Stimulated activated CD8-positive, alpha-beta memory T cell treated with anti-CD3 and anti-CD28 coated beads, Interleukin-15, amount 100 ng/mL, for 4 hours (primary cell): Measurements from ENCODE around the gene OR10A4.
"Not testable (repeated sequence)": the region's sequence is repeated elsewhere in the genome, so short reads cannot be mapped to it uniquely, and the experiment has no call there.

Experiments used
- DNase-seq, 2 donors: peaks; one replicate each; pipeline ENCODE4 v3.0.0-alpha.2; 2020; ENCODE audit warnings: low read depth in 2 of 2

OR10A4 gene

DNA sequence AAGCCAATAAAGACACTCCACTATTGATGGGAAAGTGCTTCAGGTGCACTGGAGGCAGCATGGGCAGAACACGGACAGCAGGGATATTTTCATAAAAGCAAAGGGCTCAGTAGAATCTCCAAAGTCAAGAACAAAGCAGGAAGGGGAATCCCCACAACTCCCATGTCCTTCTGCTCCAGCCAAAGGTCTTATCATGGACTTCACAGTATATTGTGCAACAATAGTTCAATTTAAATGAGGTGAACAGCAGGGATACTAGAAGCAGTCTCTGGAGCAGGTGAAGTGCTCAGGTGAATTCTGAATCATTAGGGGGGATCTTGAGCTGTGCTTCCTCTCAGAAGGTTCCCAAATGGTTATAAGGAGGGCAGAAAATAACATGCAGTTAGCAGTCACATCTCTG is 22.5 kb downstream of the OR10A4 start:
- no peak for DNase-seq

- DNase-seq, result no peak
Observed at GRCh38 chr11:6900327-6900999, 24.0 kb downstream of the OR10A4 start.

DNA sequence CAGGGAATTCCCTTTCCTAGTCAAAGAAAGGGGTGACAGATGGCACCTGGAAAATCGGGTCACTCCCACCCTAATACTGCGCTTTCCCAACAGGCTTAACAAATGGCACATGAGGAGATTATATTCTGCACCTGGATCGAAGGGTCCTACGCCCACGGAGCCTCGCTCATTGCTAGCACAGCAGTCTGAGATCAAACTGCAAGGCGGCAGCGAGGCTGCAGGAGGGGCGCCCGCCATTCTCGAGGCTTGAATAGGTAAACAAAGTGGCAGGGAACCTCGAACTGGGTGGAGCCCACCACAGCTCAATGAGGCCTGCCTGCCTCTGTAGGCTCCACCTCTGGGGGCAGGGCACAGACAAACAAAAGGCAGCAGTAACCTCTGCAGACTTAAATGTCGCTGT is 28.4 kb downstream of the OR10A4 start:
- not testable (repeated sequence) for DNase-seq

- no peak for DNase-seq
Observed at GRCh38 chr11:6911378-6911777, 35.0 kb downstream of the OR10A4 start.

DNA sequence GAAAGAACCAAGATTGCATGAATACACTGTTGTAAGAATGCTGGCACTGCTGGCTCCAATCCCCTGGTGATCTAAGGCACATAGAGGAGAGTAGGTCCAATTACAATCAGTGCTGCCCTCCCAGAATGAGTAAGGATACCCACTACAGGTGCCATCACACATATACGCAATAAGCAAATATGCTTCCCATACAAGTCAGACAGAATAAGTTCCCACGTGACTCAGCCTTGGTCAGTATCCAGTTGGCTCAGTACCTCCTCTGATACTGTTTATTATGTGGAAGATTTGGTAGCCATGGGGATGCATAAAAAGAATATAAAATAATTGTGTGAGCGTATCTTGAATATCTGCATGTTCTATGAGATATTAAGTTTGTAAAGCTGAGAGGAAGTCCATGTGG is 35.5 kb downstream of the OR10A4 start:
- DNase-seq, result no peak

DNA sequence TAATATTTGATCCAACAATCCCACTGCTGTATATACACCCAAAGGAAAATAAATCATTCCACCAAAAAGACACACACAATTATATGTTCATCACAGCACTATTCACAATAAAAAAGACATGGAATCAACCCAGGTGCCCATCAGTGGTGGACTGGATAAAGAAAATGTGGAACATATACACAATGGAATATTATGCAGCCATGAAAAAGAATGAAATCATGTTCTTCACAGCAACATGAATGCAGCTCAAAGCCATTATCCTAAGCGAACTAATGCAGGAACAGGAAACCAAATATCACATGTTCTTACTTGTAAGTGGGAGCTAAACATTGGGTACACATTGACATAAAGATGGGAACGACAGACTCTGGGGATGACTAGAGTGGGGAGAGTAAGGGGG is 43.3 kb downstream of the OR10A4 start:
- DNase-seq, result no peak

DNA sequence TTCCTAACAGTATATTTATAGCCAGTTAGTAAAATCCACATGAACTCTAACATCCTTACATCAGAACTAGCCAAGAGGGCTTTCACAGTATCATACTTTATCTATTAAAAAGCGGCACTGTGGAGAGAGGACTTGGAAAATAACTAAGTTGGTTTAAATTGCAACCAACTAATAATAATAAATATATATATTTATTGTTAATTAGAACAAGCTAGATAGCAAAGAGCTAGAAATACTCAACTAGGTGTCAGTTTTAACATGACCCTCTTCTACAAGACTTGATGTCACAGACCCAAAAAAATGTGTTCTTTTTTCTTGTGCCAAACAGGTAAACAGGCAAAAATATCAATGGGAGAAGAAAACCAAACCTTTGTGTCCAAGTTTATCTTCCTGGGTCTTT is 44.3 kb downstream of the OR10A4 start, which contains the start of gene OR2D3:
Gene OR2D3, plus strand, starts transcription at position 301 of the 400 bp plus-strand sequence. Its CDS starts 0 bp downstream, at position 301.
- no peak for DNase-seq

- DNase-seq, result no peak
Observed at GRCh38 chr11:6925007-6925577, 48.7 kb downstream of the OR10A4 start.

DNA sequence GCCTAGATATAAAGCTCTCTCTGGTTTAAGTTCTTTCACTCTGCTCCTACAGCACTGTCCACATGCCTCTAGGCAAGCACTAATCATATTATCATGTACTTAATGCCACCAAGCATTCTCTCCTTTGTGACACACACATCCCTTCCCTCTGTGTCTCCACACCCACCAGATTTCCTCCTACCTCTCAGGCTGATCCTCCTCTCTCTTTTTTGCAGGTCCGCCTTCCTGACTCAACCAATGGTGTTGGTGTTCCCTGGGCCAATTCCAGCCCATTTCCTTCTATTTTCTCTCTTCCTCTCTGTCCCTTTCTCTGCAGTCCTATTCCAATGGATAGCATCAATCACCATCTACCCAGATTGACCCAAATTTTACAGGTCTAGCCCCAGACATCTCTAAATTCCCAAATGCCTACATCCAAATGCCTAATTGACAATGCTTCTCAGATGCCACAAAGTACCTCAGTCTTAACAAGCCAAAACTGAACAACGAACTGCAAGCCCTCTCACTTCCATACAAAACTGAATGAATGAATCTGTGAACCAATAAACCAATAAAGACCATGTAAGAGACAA is 49.3 kb downstream of the OR10A4 start:
- DNase-seq, result no peak

GRCh38 chr11:6926208-6927029 is 50.0 kb downstream of the OR10A4 start, which contains the start of gene ZNF215:
Gene ZNF215 (plus strand): TSS chr11:6926426. CDS start chr11:6932273, 5,847 bp downstream.
- DNase-seq, result no peak

DNA sequence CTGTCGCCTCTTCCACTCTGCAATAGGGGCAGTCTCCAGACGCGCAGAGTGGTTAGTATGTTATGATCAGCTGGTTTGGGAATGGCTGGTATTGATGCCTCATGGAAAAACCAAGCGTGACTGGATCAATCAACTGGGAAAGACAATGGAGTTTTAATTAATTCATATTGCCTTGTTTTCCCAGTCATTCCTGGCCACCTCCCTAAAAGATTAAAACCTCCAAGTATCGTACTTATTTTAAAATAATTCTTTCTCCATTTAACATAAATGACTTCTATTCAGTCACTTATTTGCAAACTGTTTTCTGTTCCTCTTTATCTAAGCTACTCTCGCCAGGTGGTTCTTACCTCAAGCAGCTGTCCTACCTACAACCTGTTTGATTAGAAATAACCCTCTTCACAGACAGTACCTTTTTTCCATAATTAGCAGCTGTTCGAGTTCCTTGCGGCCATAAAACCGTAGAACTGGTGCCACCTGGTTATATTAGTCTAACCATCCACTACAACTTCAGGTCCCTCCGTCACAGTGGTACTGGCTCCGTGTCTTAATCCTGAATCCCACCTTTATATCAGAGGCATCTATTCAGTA is 50.7 kb downstream of the OR10A4 start:
- DNase-seq, result no peak
